COLO668 (cell line): ENCODE data around the gene GSE1.

ENCODE experiments used
- DNase-seq: peaks from one replicate; lab custom pipeline; 2025; ENCODE audit not compliant: unreplicated experiment; lab: John Stamatoyannopoulos, UW

The GSE1 gene

GRCh38 chr16:85658504-85659326 is 45.6 kb downstream of the GSE1 start:
- DNase-seq, result peak; percentile 49

- DNase-seq, result no peak
These were observed 46.2 kb downstream of the GSE1 start for GRCh38 chr16:85659336-85659735.

- peak; percentile 89 for DNase-seq
These were observed 46.8 kb downstream of the GSE1 start for GRCh38 chr16:85659805-85660511.

- no peak for DNase-seq
These were observed 48.0 kb downstream of the GSE1 start for GRCh38 chr16:85660843-85661739.

- no peak for DNase-seq
These were observed 48.8 kb downstream of the GSE1 start for GRCh38 chr16:85661740-85662481.

- DNase-seq, result no peak
These were observed 49.3 kb downstream of the GSE1 start for GRCh38 chr16:85662482-85662812.

GRCh38 chr16:85662976-85663830 is 50.1 kb downstream of the GSE1 start:
- DNase-seq, result no peak

GRCh38 chr16:85663891-85664321 is 50.8 kb downstream of the GSE1 start:
- peak; percentile 48 for DNase-seq

GRCh38 chr16:85664580-85665372 is 51.7 kb downstream of the GSE1 start:
- DNase-seq, result no peak

- DNase-seq, result no peak
These were observed 52.2 kb downstream of the GSE1 start for GRCh38 chr16:85665373-85665740.

GRCh38 chr16:85665929-85666328 is 52.8 kb downstream of the GSE1 start:
- no peak for DNase-seq

GRCh38 chr16:85667261-85667660 is 54.1 kb downstream of the GSE1 start:
- DNase-seq, result no peak

GRCh38 chr16:85667841-85668413 is 54.8 kb downstream of the GSE1 start:
- DNase-seq, result no peak

- no peak for DNase-seq
These were observed 55.7 kb downstream of the GSE1 start for GRCh38 chr16:85668676-85669424.

- no peak for DNase-seq
These were observed 57.7 kb downstream of the GSE1 start for GRCh38 chr16:85670840-85671239.

- peak; percentile 58 for DNase-seq
These were observed 60.7 kb downstream of the GSE1 start for GRCh38 chr16:85673529-85674417.

- no peak for DNase-seq
These were observed 61.3 kb downstream of the GSE1 start for GRCh38 chr16:85674418-85674755.
